A673 (cell line): ENCODE data around the gene VPS51. TPM values are rescaled to one million over a fixed set of nuclear protein-coding genes. Genes with fewer than 3 reads are reported as not detected.

ENCODE experiments used
- BruUV-seq: library from RNA; stranded (reverse); fragments of 400-500 nt; replicated peaks from 2 replicates; lab custom pipeline; 2021; lab: Mats Ljungman, UMichigan
- CTCF ChIA-PET: fragments of 300-600 bp; sonication (Branson Sonifier 250); formaldehyde crosslinking; loops from one replicate; lab custom pipeline; 2022; ENCODE audit warnings: antibody characterized with exemption; lab: Charles Lee
- POLR2A ChIA-PET: fragments of 300-600 bp; sonication (Branson Sonifier 250); formaldehyde crosslinking; loops from one replicate; lab custom pipeline; 2022; ENCODE audit warnings: antibody characterized with exemption; ENCODE audit not compliant: low non-redundant PET; lab: Charles Lee
- DNase-seq: peaks from one replicate; pipeline ENCODE4 v3.0.0-alpha.2; 2015; ENCODE audit warnings: low spot score
- H3K27ac ChIP-seq: fragments of 200-600 bp; sonication (generic); 2 replicates; pipeline ENCODE4 v1.5.1; 2016; ENCODE audit warnings: mixed run types, low read depth, mild to moderate bottlenecking, mixed read lengths, antibody characterized with exemption, low read length; ENCODE audit not compliant: poor library complexity, severe bottlenecking
- H3K27me3 ChIP-seq: fragments of 200-600 bp; sonication (generic); replicated peaks from 2 replicates; pipeline ENCODE4 v1.6.1; 2017; ENCODE audit warnings: mixed run types, low read depth, mild to moderate bottlenecking, mixed read lengths, antibody characterized with exemption, low read length; ENCODE audit not compliant: insufficient read depth, poor library complexity
- H3K36me3 ChIP-seq: fragments of 200-600 bp; sonication (generic); 2 replicates; pipeline ENCODE4 v1.6.1; 2016; ENCODE audit warnings: mixed run types, mild to moderate bottlenecking, mixed read lengths, antibody characterized with exemption, low read length; ENCODE audit not compliant: insufficient read depth, poor library complexity, severe bottlenecking
- H3K4me1 ChIP-seq: fragments of 200-600 bp; sonication (generic); 2 replicates; pipeline ENCODE4 v1.6.1; 2017; ENCODE audit warnings: mixed run types, mild to moderate bottlenecking, mixed read lengths, antibody characterized with exemption, low read length; ENCODE audit not compliant: insufficient read depth, poor library complexity, severe bottlenecking
- H3K4me3 ChIP-seq: fragments of 200-600 bp; sonication (generic); 2 replicates; pipeline ENCODE4 v1.5.1; 2016; ENCODE audit warnings: low read depth, mixed run types, mild to moderate bottlenecking, mixed read lengths, low read length; ENCODE audit not compliant: poor library complexity, severe bottlenecking
- H3K9me3 ChIP-seq: fragments of 200-600 bp; sonication (generic); 2 replicates; pipeline ENCODE4 v1.6.1; 2016; ENCODE audit warnings: mixed run types, low read depth, mild to moderate bottlenecking, mixed read lengths, antibody characterized with exemption, low read length; ENCODE audit not compliant: poor library complexity, severe bottlenecking
- CTCF ChIP-seq: fragments of 300-800, 200-600 bp; sonication (generic); conservative IDR thresholded peaks from 2 replicates; pipeline ENCODE4 v1.5.1; 2017; ENCODE audit warnings: low read depth, mild to moderate bottlenecking, antibody characterized with exemption, low read length, moderate library complexity, mixed read lengths
- EZH2 ChIP-seq: fragments of 200-600 bp; sonication (generic); IDR thresholded peaks from 2 replicates; pipeline ENCODE4 v1.6.1; 2017; ENCODE audit warnings: borderline replicate concordance, low read depth, mild to moderate bottlenecking, mixed read lengths, antibody characterized with exemption, low read length; ENCODE audit not compliant: poor library complexity, severe bottlenecking
- intact Hi-C: fragments of 100-400 bp; cut with micrococcal nuclease; formaldehyde crosslinking; loops from one replicate; pipeline ENCODE4 v1.10.0; 2022; ENCODE audit not compliant: unreplicated experiment
- total RNA-seq: library from RNA; stranded (reverse); gene quantifications from 2 replicates; pipeline ENCODE4 v1.2.3, GENCODE V29; 2021

Gene VPS51
- total RNA-seq, 1 experiment from 2014 or later: 125 TPM

- no peak for TF ChIP-seq CTCF
- TF ChIP-seq EZH2: no peak
- CTCF ChIA-PET: interaction anchor here (0.6 to 1.4 kb wide), 5 partner anchors 9 to 277 kb away, joined by 3 to 11 read pairs (median 3); partner anchors contain the start of genes CDC42BPG and TM7SF2
- peak overlapping the region; percentile 89 for H3K4me3 ChIP-seq
- H3K27ac ChIP-seq: peak overlapping the region; percentile 83
- no TSS peak for BruUV-seq
- no peaks in the 10 kb centered on the region for H3K9me3 ChIP-seq
- peaks cover 13% of the 10 kb centered on the region for H3K4me1 ChIP-seq
- POLR2A ChIA-PET: interaction anchor here (0.9 to 1.1 kb wide), 2 partner anchors 13 to 804 kb away, joined by 3 to 6 read pairs; partner anchors contain the start of genes PRDX5 and TRMT112
- H3K36me3 ChIP-seq: peaks cover 55% of the 10 kb centered on the region
- no peak for DNase-seq
- H3K27me3 ChIP-seq: no peaks in the 10 kb centered on the region
- intact Hi-C loops: no loop called here
Measured at GRCh38 chr11:65121447-65121864, 25.4 kb downstream of the VPS51 start.

- intact Hi-C loops: no loop called here
- no peaks in the 10 kb centered on the region for H3K9me3 ChIP-seq
- DNase-seq: peak; percentile 100
- BruUV-seq: TSS peak; percentile 76
- H3K27ac ChIP-seq: peak within 1 kb of the TSS; percentile 83
- POLR2A ChIA-PET: interaction anchor here (0.6 to 1.1 kb wide), 3 partner anchors 10 to 804 kb away, joined by 3 to 6 read pairs (median 4); partner anchors contain the start of genes PRDX5, TM7SF2 and TRMT112
- peak within 1 kb of the TSS; percentile 89 for H3K4me3 ChIP-seq
- H3K27me3 ChIP-seq: no peaks in the 10 kb centered on the region
- CTCF ChIA-PET: interaction anchor here (0.6 to 1.4 kb wide), 9 partner anchors 9 to 311 kb away, joined by 3 to 11 read pairs (median 3); partner anchors contain the start of genes CDC42BPG and TM7SF2
- H3K4me1 ChIP-seq: peaks cover 10% of the 10 kb centered on the region
- peaks cover 61% of the 10 kb centered on the region for H3K36me3 ChIP-seq
- TF ChIP-seq EZH2 (no peak), CTCF (no peak)
Measured at GRCh38 chr11:65121865-65122696, 26.1 kb downstream of the VPS51 start, which contains the start of the genes FAU and MRPL49. FAU (minus strand) TSS chr11:65122134; CDS start chr11:65121813, 321 bp downstream. MRPL49 (plus strand) TSS chr11:65122321; CDS start chr11:65122347, 26 bp downstream.

GRCh38 chr11:65124480-65125196, 28.6 kb downstream of the VPS51 start:
- H3K4me3 ChIP-seq: no peak overlapping the region
- intact Hi-C loops: no loop called here
- no peaks in the 10 kb centered on the region for H3K9me3 ChIP-seq
- ChIA-PET CTCF (no interaction called here), POLR2A (no interaction called here)
- no peak overlapping the region for H3K27ac ChIP-seq
- no peak for DNase-seq
- H3K4me1 ChIP-seq: peaks cover 10% of the 10 kb centered on the region
- BruUV-seq: TSS peak; percentile 4
- no peaks in the 10 kb centered on the region for H3K27me3 ChIP-seq
- TF ChIP-seq CTCF (no peak), EZH2 (no peak)
- H3K36me3 ChIP-seq: peaks cover 65% of the 10 kb centered on the region
